SH-SY5Y (cell line): Measurements from ENCODE around the gene CDK14.

Experiments
- GATA2 ChIP-seq: IDR thresholded peaks from 2 replicates; pipeline ENCODE4 v1.6.1; 2011; ENCODE audit warnings: mild to moderate bottlenecking, low read depth, low read length
- GATA3 ChIP-seq: IDR thresholded peaks from 2 replicates; pipeline ENCODE4 v1.6.1; 2011; ENCODE audit warnings: low read depth, mild to moderate bottlenecking, low read length, moderate library complexity

DNA sequence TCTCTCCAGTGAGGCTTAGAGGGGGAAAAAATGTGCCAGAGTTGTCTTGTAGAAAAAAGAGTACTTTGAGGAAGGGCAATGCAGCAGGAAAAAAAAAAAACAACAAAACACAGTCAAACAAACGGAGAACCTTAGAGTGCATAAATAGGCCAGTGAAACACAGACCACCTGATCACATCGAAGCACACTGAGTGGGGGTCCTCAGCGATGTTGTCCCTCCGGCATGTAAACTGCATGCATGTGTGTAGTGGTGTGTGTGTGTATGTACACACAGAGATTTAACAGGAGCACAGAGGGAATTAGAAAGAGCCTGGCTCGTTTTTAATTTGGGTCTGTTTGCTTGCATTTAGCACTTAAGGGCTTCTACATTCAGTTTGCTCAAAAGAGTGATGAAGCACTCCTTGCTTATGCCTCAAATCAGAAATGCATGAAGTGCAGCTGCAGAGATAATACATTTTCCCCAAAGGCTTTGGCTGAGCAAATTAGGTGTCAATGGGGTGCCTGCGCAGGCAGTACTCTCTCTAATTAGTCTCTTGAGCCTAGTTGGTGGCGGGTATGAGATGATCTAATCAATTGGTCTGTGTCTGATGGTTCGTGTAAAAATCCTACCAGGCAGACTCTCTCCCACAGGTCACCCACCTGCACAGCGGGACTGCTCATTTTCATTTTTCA is 605.5 kb downstream of the CDK14 start:
- TF ChIP-seq GATA3 (no peak), GATA2 (no peak)
